B cell (primary cell): ENCODE data around the gene STXBP4. TPM values are rescaled to one million over a fixed set of nuclear protein-coding genes. Genes with fewer than 3 reads are reported as not detected.

Source experiments
- ATAC-seq: fragments of 200-7000 bp; cut with Tn5 transposase; one replicate; pipeline ENCODE4 v1.10.0; 2021; ENCODE audit warnings: low read depth, mild to moderate bottlenecking, moderate number of reproducible peaks, moderate library complexity
- CTCF ChIA-PET: fragments of 350-600 bp; sonication (Branson Sonifier 250); formaldehyde crosslinking; loops from one replicate; lab custom pipeline; 2021; ENCODE audit warnings: antibody characterized with exemption, inconsistent platforms; lab: Charles Lee
- POLR2A ChIA-PET: fragments of 350-600 bp; sonication (Branson Sonifier 250); formaldehyde crosslinking; loops from one replicate; lab custom pipeline; 2021; ENCODE audit warnings: antibody characterized with exemption; lab: Charles Lee
- DNase-seq: peaks from one replicate; pipeline ENCODE4 v3.0.0; 2013
- H2AFZ ChIP-seq: 2 replicates; pipeline ENCODE4 v1.6.1; 2012; ENCODE audit warnings: mild to moderate bottlenecking, low read depth, low read length; ENCODE audit not compliant: insufficient read depth, poor library complexity, severe bottlenecking
- H3K27ac ChIP-seq, 2 donors: 1 replicate in 1 of 2; 2 replicates in 1 of 2; pipeline ENCODE4 v1.5.1; 2012 to 2013; ENCODE audit warnings: low read length in 2 of 2, mild to moderate bottlenecking in 2 of 2, moderate library complexity in 1 of 2
- H3K27me3 ChIP-seq, 4 experiments: fragments of 200-600 bp in 1 of 4; sonication (generic) in 1 of 4; replicated peaks in 1 of 4; 1 replicate in 2 of 4; 2 replicates in 2 of 4; pipeline versions ENCODE4 v1.6.1 to v1.7.0; 2013 to 2016; ENCODE audit warnings: low read length in 3 of 4, mild to moderate bottlenecking in 2 of 4, mixed read lengths in 1 of 4, moderate library complexity in 1 of 4; ENCODE audit not compliant: insufficient read depth in 4 of 4, control insufficient read depth in 3 of 4; ENCODE audit errors: control extremely low read depth in 1 of 4
- H3K36me3 ChIP-seq, 2 experiments: replicated peaks in 1 of 2; 1 replicate in 1 of 2; 2 replicates in 1 of 2; pipeline versions ENCODE4 v1.6.1 to v1.7.1; 2013; ENCODE audit warnings: low read length in 1 of 2; ENCODE audit not compliant: insufficient read depth in 2 of 2, control insufficient read depth in 1 of 2; ENCODE audit errors: control extremely low read depth in 1 of 2, extremely low read depth in 1 of 2
- H3K4me1 ChIP-seq, 2 donors: fragments of 200-600 bp in 1 of 2; sonication (generic) in 1 of 2; 1 replicate in 1 of 2; 2 replicates in 1 of 2; pipeline versions ENCODE4 v1.5.1 to v1.6.1; 2013 to 2017; ENCODE audit warnings: low read length in 2 of 2; ENCODE audit not compliant: control insufficient read depth in 2 of 2, insufficient read depth in 2 of 2
- H3K4me2 ChIP-seq: replicated peaks from 2 replicates; pipeline ENCODE3; 2012; ENCODE audit warnings: mild to moderate bottlenecking, low read depth, low read length; ENCODE audit not compliant: poor library complexity, severe bottlenecking
- H3K4me3 ChIP-seq, 5 experiments: fragments of 200-600 bp in 1 of 5; sonication (generic) in 1 of 5; 1 replicate in 3 of 5; 2 replicates in 2 of 5; pipeline versions ENCODE4 v1.5.1 to v1.7.0; 2011 to 2016; ENCODE audit warnings: low read length in 4 of 5, mild to moderate bottlenecking in 4 of 5, low read depth in 2 of 5, control low read depth in 1 of 5, moderate library complexity in 1 of 5; ENCODE audit not compliant: insufficient read depth in 1 of 5; ENCODE audit errors: control extremely low read depth in 1 of 5, extremely low read depth in 1 of 5
- H3K79me2 ChIP-seq: fragments of 200-600 bp; sonication (generic); one replicate; pipeline ENCODE4 v1.6.0; 2016; ENCODE audit warnings: low read length; ENCODE audit not compliant: control insufficient read depth, insufficient read depth
- H3K9ac ChIP-seq: fragments of 200-600 bp; sonication (generic); 2 replicates; pipeline ENCODE4 v1.6.1; 2017; ENCODE audit warnings: mild to moderate bottlenecking, low read length, moderate library complexity
- H3K9me3 ChIP-seq, 3 donors: one replicate each; pipeline versions ENCODE4 v1.6.1 to v1.7.1; 2013; ENCODE audit warnings: low read length in 2 of 3; ENCODE audit not compliant: control insufficient read depth in 2 of 3, insufficient read depth in 1 of 3; ENCODE audit errors: control extremely low read depth in 1 of 3
- H4K20me1 ChIP-seq: 2 replicates; pipeline ENCODE4 v1.6.0; 2012; ENCODE audit warnings: mild to moderate bottlenecking, low read length; ENCODE audit not compliant: insufficient read depth, control insufficient read depth, poor library complexity, severe bottlenecking
- H3K27ac Mint-ChIP-seq: one replicate; pipeline ENCODE4 v1.8.0; 2021; ENCODE audit warnings: mixed read lengths
- H3K27me3 Mint-ChIP-seq: one replicate; pipeline ENCODE4 v1.8.0; 2021; ENCODE audit warnings: mixed read lengths
- H3K4me1 Mint-ChIP-seq: one replicate; pipeline ENCODE4 v1.8.0; 2021; ENCODE audit warnings: mixed read lengths
- H3K4me3 Mint-ChIP-seq: one replicate; pipeline ENCODE4 v1.8.0; 2021; ENCODE audit warnings: mixed read lengths
- H3K9me3 Mint-ChIP-seq: one replicate; pipeline ENCODE4 v1.8.0; 2022; ENCODE audit warnings: mixed read lengths; ENCODE audit not compliant: insufficient read depth
- CTCF ChIP-seq: fragments of 200-600 bp; IDR thresholded peaks from one replicate; pipeline ENCODE4 v1.8.0; 2022; ENCODE audit warnings: antibody characterized with exemption, mild to moderate bottlenecking
- EZH2 ChIP-seq: IDR thresholded peaks from 2 replicates; pipeline ENCODE4 v1.6.1; 2012; ENCODE audit warnings: borderline replicate concordance, low read depth, mild to moderate bottlenecking, moderate library complexity, low read length; ENCODE audit not compliant: insufficient read depth, poor library complexity, severe bottlenecking
- WGBS: methylation state at CpG from one replicate; pipeline ENCODE4 v1.1.5; 2013; ENCODE audit warnings: missing lambda C conversion rate; ENCODE audit not compliant: insufficient coverage; 5-methylcytosine and 5-hydroxymethylcytosine counted together
- intact Hi-C: fragments of 100-400 bp; cut with micrococcal nuclease; formaldehyde crosslinking; loops from one replicate; pipeline ENCODE4 v1.10.0; 2022
- polyA plus RNA-seq: library from polyadenylated mRNA; depleted of rRNA; stranded (reverse); fragments of >200 nt; gene quantifications from 2 replicates; pipeline ENCODE4 v1.2.3, GENCODE V29; 2012
- total RNA-seq, 2 donors: library from RNA; stranded (reverse); fragments of 120-200 nt in 1 of 2; gene quantifications; 1 replicate in 1 of 2; 2 replicates in 1 of 2; pipeline versions ENCODE4 v1.2.3 to v1.2.4, GENCODE V29; 2013 to 2022

STXBP4 gene
- total and polyA plus RNA-seq, 2 donors (not counting 1 experiment from before 2014, with no cell fraction given): 1.2 to 11.4 TPM

- ATAC-seq: no peak
- Mint-ChIP-seq H3K9me3 (no peaks in the 10 kb centered on the region), H3K4me1 (no peaks in the 10 kb centered on the region), H3K4me3 (no peak overlapping the region), H3K27ac (no peak overlapping the region), H3K27me3 (no peaks in the 10 kb centered on the region)
- H3K27ac ChIP-seq: no peak overlapping the region
- intact Hi-C loops: no loop called here
- no peaks in the 10 kb centered on the region for H3K4me1 ChIP-seq
- H3K27me3 ChIP-seq: no peaks in the 10 kb centered on the region
- CTCF ChIA-PET: no interaction called here
- H3K79me2 ChIP-seq: no peaks in the 10 kb centered on the region
- TF ChIP-seq CTCF: no peak
- TF ChIP-seq EZH2: no peak
- H3K4me2 ChIP-seq: no peak overlapping the region
- no peak for DNase-seq
- POLR2A ChIA-PET: no interaction called here
- H3K9me3 ChIP-seq: no peaks in the 10 kb centered on the region
- H3K9ac ChIP-seq: no peak overlapping the region
- no peak overlapping the region for H3K4me3 ChIP-seq
- H3K36me3 ChIP-seq: no peaks in the 10 kb centered on the region
- no peak overlapping the region for H2AFZ ChIP-seq
- no CpG with 5 or more reads among the region's 2 CpGs for WGBS
- no peaks in the 10 kb centered on the region for H4K20me1 ChIP-seq
These were observed 185.5 kb downstream of the STXBP4 start for GRCh38 chr17:55154101-55154500.

GRCh38 chr17:55155856-55156560 is 187.4 kb downstream of the STXBP4 start:
- DNase-seq (no peak), ATAC-seq (no peak)
- H3K4me1 Mint-ChIP-seq: no peaks in the 10 kb centered on the region
- no peak overlapping the region for H3K27ac ChIP-seq
- H3K9ac ChIP-seq: no peak overlapping the region
- no peaks in the 10 kb centered on the region for H3K27me3 ChIP-seq
- ChIA-PET POLR2A (no interaction called here), CTCF (no interaction called here)
- no peak overlapping the region for H3K4me2 ChIP-seq
- no peaks in the 10 kb centered on the region for H3K79me2 ChIP-seq
- H4K20me1 ChIP-seq: no peaks in the 10 kb centered on the region
- no peak overlapping the region for H3K4me3 Mint-ChIP-seq
- no peaks in the 10 kb centered on the region for H3K36me3 ChIP-seq
- intact Hi-C loops: no loop called here
- no peaks in the 10 kb centered on the region for H3K9me3 Mint-ChIP-seq
- no peaks in the 10 kb centered on the region for H3K27me3 Mint-ChIP-seq
- H3K9me3 ChIP-seq: no peaks in the 10 kb centered on the region
- H3K4me3 ChIP-seq: no peak overlapping the region
- TF ChIP-seq EZH2 (no peak), CTCF (no peak)
- no CpG with 5 or more reads among the region's 2 CpGs for WGBS
- no peak overlapping the region for H2AFZ ChIP-seq
- H3K4me1 ChIP-seq: no peaks in the 10 kb centered on the region
- no peak overlapping the region for H3K27ac Mint-ChIP-seq
